Adipocyte (in vitro differentiated cells): Measurements from ENCODE around the gene HES5.

Experiments
- DNase-seq: peaks from one replicate; pipeline ENCODE4 v3.0.0-alpha.2; 2015; ENCODE audit warnings: low read depth
- H3K27me3 ChIP-seq: replicated peaks from 2 replicates; pipeline ENCODE4 v1.7.0; 2013; ENCODE audit warnings: mild to moderate bottlenecking, low read length, moderate library complexity; ENCODE audit not compliant: control insufficient read depth, insufficient read depth
- H3K36me3 ChIP-seq: 2 replicates; pipeline ENCODE4 v1.7.0; 2013; ENCODE audit warnings: low read length, mild to moderate bottlenecking, moderate library complexity; ENCODE audit not compliant: control insufficient read depth, insufficient read depth, severe bottlenecking
- H3K4me1 ChIP-seq: 2 replicates; pipeline ENCODE4 v1.7.0; 2013; ENCODE audit warnings: mild to moderate bottlenecking, low read length, moderate library complexity; ENCODE audit not compliant: control insufficient read depth, insufficient read depth
- H3K4me3 ChIP-seq: 2 replicates; pipeline ENCODE4 v1.7.0; 2013; ENCODE audit warnings: mild to moderate bottlenecking, low read length, moderate library complexity
- H3K9ac ChIP-seq: 2 replicates; pipeline ENCODE4 v1.7.0; 2013; ENCODE audit warnings: mild to moderate bottlenecking, low read length, moderate library complexity
- H3K9me3 ChIP-seq: 2 replicates; pipeline ENCODE4 v1.7.0; 2013; ENCODE audit warnings: mild to moderate bottlenecking, low read length, moderate library complexity; ENCODE audit not compliant: control insufficient read depth

HES5 gene

GRCh38 chr1:2517966-2518365 lies 12.1 kb downstream of the HES5 start:
- Histone ChIP-seq H3K9ac (no peak overlapping the region), H3K36me3 (peaks cover 68% of the 10 kb centered on the region), H3K4me1 (no peaks in the 10 kb centered on the region), H3K4me3 (no peak overlapping the region), H3K9me3 (no peaks in the 10 kb centered on the region), H3K27me3 (no peaks in the 10 kb centered on the region)
- DNase-seq: no peak

GRCh38 chr1:2516946-2517345 lies 13.1 kb downstream of the HES5 start:
- no peak for DNase-seq
- H3K27me3 ChIP-seq: no peaks in the 10 kb centered on the region
- H3K4me3 ChIP-seq: no peak overlapping the region
- H3K4me1 ChIP-seq: no peaks in the 10 kb centered on the region
- H3K9me3 ChIP-seq: no peaks in the 10 kb centered on the region
- H3K9ac ChIP-seq: no peak overlapping the region
- peaks cover 78% of the 10 kb centered on the region for H3K36me3 ChIP-seq

GRCh38 chr1:2516124-2516523 lies 13.9 kb downstream of the HES5 start:
- no peak overlapping the region for H3K9ac ChIP-seq
- no peak overlapping the region for H3K4me3 ChIP-seq
- no peaks in the 10 kb centered on the region for H3K27me3 ChIP-seq
- no peaks in the 10 kb centered on the region for H3K9me3 ChIP-seq
- H3K4me1 ChIP-seq: no peaks in the 10 kb centered on the region
- DNase-seq: no peak
- peaks cover 82% of the 10 kb centered on the region for H3K36me3 ChIP-seq

GRCh38 chr1:2515763-2516080 lies 14.3 kb downstream of the HES5 start:
- Histone ChIP-seq H3K4me3 (no peak overlapping the region), H3K36me3 (peaks cover 80% of the 10 kb centered on the region)

GRCh38 chr1:2514863-2515762 lies 14.9 kb downstream of the HES5 start:
- Histone ChIP-seq H3K9ac (no peak overlapping the region), H3K4me1 (no peaks in the 10 kb centered on the region), H3K4me3 (no peak overlapping the region), H3K9me3 (no peaks in the 10 kb centered on the region), H3K27me3 (no peaks in the 10 kb centered on the region), H3K36me3 (peaks cover 81% of the 10 kb centered on the region)
- DNase-seq: no peak

More at GRCh38 chr1:2515763-2516080, 14.3 kb downstream of the HES5 start:
- H3K9ac ChIP-seq: no peak overlapping the region
- no peaks in the 10 kb centered on the region for H3K27me3 ChIP-seq
- no peaks in the 10 kb centered on the region for H3K4me1 ChIP-seq
- DNase-seq: no peak
- H3K9me3 ChIP-seq: no peaks in the 10 kb centered on the region

GRCh38 chr1:2513939-2514652 lies 16.0 kb downstream of the HES5 start:
- no peaks in the 10 kb centered on the region for H3K27me3 ChIP-seq
- H3K36me3 ChIP-seq: peaks cover 83% of the 10 kb centered on the region
- no peak for DNase-seq
- H3K4me3 ChIP-seq: no peak overlapping the region
- H3K9ac ChIP-seq: no peak overlapping the region
- no peaks in the 10 kb centered on the region for H3K4me1 ChIP-seq
- no peaks in the 10 kb centered on the region for H3K9me3 ChIP-seq

GRCh38 chr1:2512862-2513421 lies 17.1 kb downstream of the HES5 start:
- Histone ChIP-seq H3K9me3 (no peaks in the 10 kb centered on the region), H3K36me3 (peaks cover 77% of the 10 kb centered on the region), H3K4me3 (no peak overlapping the region), H3K27me3 (no peaks in the 10 kb centered on the region), H3K4me1 (no peaks in the 10 kb centered on the region), H3K9ac (no peak overlapping the region)
- DNase-seq: no peak

GRCh38 chr1:2510366-2511155 lies 19.5 kb downstream of the HES5 start:
- Histone ChIP-seq H3K9me3 (no peaks in the 10 kb centered on the region), H3K36me3 (peaks cover 60% of the 10 kb centered on the region), H3K4me1 (no peaks in the 10 kb centered on the region), H3K27me3 (peaks cover 3% of the 10 kb centered on the region), H3K9ac (no peak overlapping the region), H3K4me3 (no peak overlapping the region)
- no peak for DNase-seq

GRCh38 chr1:2509589-2509988 lies 20.5 kb downstream of the HES5 start:
- H3K4me3 ChIP-seq: no peak overlapping the region

GRCh38 chr1:2508751-2509150 lies 21.3 kb downstream of the HES5 start:
- peaks cover 5% of the 10 kb centered on the region for H3K27me3 ChIP-seq
- no peak overlapping the region for H3K4me3 ChIP-seq
- DNase-seq: no peak
- H3K9ac ChIP-seq: no peak overlapping the region
- peaks cover 4% of the 10 kb centered on the region for H3K4me1 ChIP-seq
- H3K36me3 ChIP-seq: peaks cover 51% of the 10 kb centered on the region
- H3K9me3 ChIP-seq: no peaks in the 10 kb centered on the region

More at GRCh38 chr1:2509589-2509988, 20.5 kb downstream of the HES5 start:
- Histone ChIP-seq H3K36me3 (peaks cover 55% of the 10 kb centered on the region), H3K9ac (no peak overlapping the region), H3K4me1 (peaks cover 1% of the 10 kb centered on the region), H3K9me3 (no peaks in the 10 kb centered on the region), H3K27me3 (peaks cover 5% of the 10 kb centered on the region)
- no peak for DNase-seq

GRCh38 chr1:2508180-2508579 lies 21.9 kb downstream of the HES5 start:
- H3K4me3 ChIP-seq: no peak overlapping the region
- H3K4me1 ChIP-seq: peaks cover 4% of the 10 kb centered on the region
- H3K9me3 ChIP-seq: no peaks in the 10 kb centered on the region
- H3K36me3 ChIP-seq: peaks cover 45% of the 10 kb centered on the region
- peaks cover 5% of the 10 kb centered on the region for H3K27me3 ChIP-seq
- no peak overlapping the region for H3K9ac ChIP-seq
- DNase-seq: no peak
